Occipital lobe (tissue), 2 donors: ENCODE results near the gene CCDC88C. TPM values are rescaled to one million over a fixed set of nuclear protein-coding genes. Genes with fewer than 3 reads are reported as not detected.

ENCODE experiments used
- DNase-seq: peaks from one replicate; lab custom pipeline; 2025; lab: John Stamatoyannopoulos, UW
- total RNA-seq: library from RNA; depleted of rRNA; stranded (reverse); fragments of >200 nt; gene quantifications from one replicate; pipeline ENCODE4 v1.2.3, GENCODE V29; 2014

The CCDC88C gene
- total RNA-seq, 1 donor from 2014 or later: 14.3 TPM

GRCh38 chr14:91313852-91314251, 103.8 kb downstream of the CCDC88C start:
- DNase-seq: no peak

- no peak for DNase-seq
These were observed 104.3 kb downstream of the CCDC88C start for GRCh38 chr14:91313154-91313850.

- DNase-seq: no peak
These were observed 106.3 kb downstream of the CCDC88C start for GRCh38 chr14:91311284-91311662.

GRCh38 chr14:91310606-91311283, 106.9 kb downstream of the CCDC88C start:
- DNase-seq: no peak

- no peak for DNase-seq
These were observed 107.8 kb downstream of the CCDC88C start for GRCh38 chr14:91309756-91310280.

- DNase-seq: no peak
These were observed 109.3 kb downstream of the CCDC88C start for GRCh38 chr14:91308337-91308736.

GRCh38 chr14:91307652-91308051, 110.0 kb downstream of the CCDC88C start:
- DNase-seq: no peak

- no peak for DNase-seq
These were observed 110.6 kb downstream of the CCDC88C start for GRCh38 chr14:91307046-91307445.

- no peak for DNase-seq
These were observed 111.1 kb downstream of the CCDC88C start for GRCh38 chr14:91306547-91306946.

GRCh38 chr14:91305650-91306431, 111.8 kb downstream of the CCDC88C start:
- DNase-seq: no peak

GRCh38 chr14:91303924-91304229, 113.7 kb downstream of the CCDC88C start:
- no peak for DNase-seq

- no peak for DNase-seq
These were observed 114.3 kb downstream of the CCDC88C start for GRCh38 chr14:91303091-91303923.

GRCh38 chr14:91302391-91302790, 115.2 kb downstream of the CCDC88C start:
- no peak for DNase-seq

- DNase-seq: no peak
These were observed 116.7 kb downstream of the CCDC88C start for GRCh38 chr14:91300957-91301356.

- no peak for DNase-seq
These were observed 117.2 kb downstream of the CCDC88C start for GRCh38 chr14:91300283-91300895.

- no peak for DNase-seq
These were observed 118.2 kb downstream of the CCDC88C start for GRCh38 chr14:91299121-91300115.

GRCh38 chr14:91298576-91298975, 119.0 kb downstream of the CCDC88C start:
- no peak for DNase-seq

GRCh38 chr14:91297081-91297711, 120.4 kb downstream of the CCDC88C start:
- DNase-seq: no peak
